Measurements from ENCODE around the gene MPP1. TPM values are rescaled to one million over a fixed set of nuclear protein-coding genes. Genes with fewer than 3 reads are reported as not detected.

Gene MPP1
- total and polyA plus RNA-seq, 2 of the 8 experiments (the other 6 are each of a cell fraction or from before 2014, with no cell fraction given) = 7.6 to 13.4 TPM

- H4K5ac ChIP-seq (ENCODE audit: insufficient read length, low read depth, low read length) = peak overlapping the region; percentile 21
- H3K4ac ChIP-seq (replicated peaks; ENCODE audit: insufficient read length, low read depth, low read length) = no peak overlapping the region
- no peaks in the 10 kb centered on the region for H3K79me2 ChIP-seq (ENCODE audit: control insufficient read depth in 1 of 2, insufficient read depth in 2 of 2, low read length in 2 of 2)
- H3K9me3 ChIP-seq (ENCODE audit: insufficient read depth in 2 of 2, low read depth in 1 of 2, low read length in 1 of 2) = peaks cover 0 to 4% of the 10 kb centered on the region in 2 experiments; a peak in 2 of 4 replicates
- no peak overlapping the region for H4K8ac ChIP-seq (ENCODE audit: extremely low read depth, insufficient read depth, low read length)
- H3K23me2 ChIP-seq (ENCODE audit: low read depth, low read length) = no peaks in the 10 kb centered on the region
- no peaks in the 10 kb centered on the region for H3K79me1 ChIP-seq (ENCODE audit: low read depth, low read length)
- H3K4me2 ChIP-seq (ENCODE audit: insufficient read depth in 1 of 2, low read depth in 2 of 2, low read length in 2 of 2) = peak overlapping the region; percentile 21 to 44; a peak in 3 of 4 replicates
- no peak overlapping the region for H2AK5ac ChIP-seq (ENCODE audit: low read depth, low read length)
- DNase-seq (ENCODE audit: low read depth in 1 of 2, low spot score in 2 of 2) (no peak), FAIRE-seq (peak; percentile 94)
- H2BK120ac ChIP-seq (replicated peaks; ENCODE audit: low read depth, low read length) = no peak overlapping the region
- no peak overlapping the region for H3K56ac ChIP-seq (replicated peaks; ENCODE audit: insufficient read length, low read depth, low read length)
- TF ChIP-seq, protein P1, sequence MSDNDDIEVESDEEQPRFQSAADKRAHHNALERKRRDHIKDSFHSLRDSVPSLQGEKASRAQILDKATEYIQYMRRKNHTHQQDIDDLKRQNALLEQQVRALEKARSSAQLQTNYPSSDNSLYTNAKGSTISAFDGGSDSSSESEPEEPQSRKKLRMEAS (IDR thresholded peaks at IDR 0.05) = peak; percentile 56
- TF ChIP-seq SIN3A (conservative IDR thresholded peaks at IDR 0.05 in 1 of 2, IDR thresholded peaks at IDR 0.05 in 1 of 2; ENCODE audit: low read depth in 1 of 2, low read length in 2 of 2) = no peak
- peak; percentile 33; the same call in 1 of the 2 replicates for TF ChIP-seq E2F6 (IDR thresholded peaks at IDR 0.05)
- no peak overlapping the region for H2BK12ac ChIP-seq (ENCODE audit: low read depth, low read length)
- ChIA-PET CTCF (ENCODE audit: partially characterized antibody) (no interaction called here), POLR2A (ENCODE audit: partially characterized antibody) (interaction anchor here (1.0 kb wide), 1 partner anchor 46 kb away, joined by 3 read pairs; no protein-coding TSS in a partner anchor)
- H3K4me1 ChIP-seq (replicated peaks in 1 of 4; ENCODE audit: control insufficient read depth in 3 of 4, insufficient read depth in 4 of 4, low read length in 3 of 4) = peaks cover 0 to 7% (median 3%) of the 10 kb centered on the region in 4 experiments; a peak in 3 of 7 replicates
- no peak overlapping the region for H2BK20ac ChIP-seq (ENCODE audit: low read length)
- H3K14ac ChIP-seq (ENCODE audit: insufficient read length) = no peak overlapping the region
- H2BK15ac ChIP-seq (ENCODE audit: low read length) = no peak overlapping the region
- H4K91ac ChIP-seq (replicated peaks; ENCODE audit: insufficient read length, low read length) = peak overlapping the region; percentile 74
- no peak overlapping the region for H2AFZ ChIP-seq (ENCODE audit: low read length)
- no peaks in the 10 kb centered on the region for H3K27me3 ChIP-seq (replicated peaks in 1 of 4; ENCODE audit: control insufficient read depth in 3 of 4, extremely low read depth in 1 of 4, insufficient read depth in 3 of 4, low read length in 3 of 4)
- H3K18ac ChIP-seq (ENCODE audit: extremely low read depth, low read length) = no peak overlapping the region
- H3K27ac ChIP-seq (ENCODE audit: low read depth, low read length) = no peak overlapping the region
- H3K36me3 ChIP-seq (ENCODE audit: control insufficient read depth in 2 of 4, insufficient read depth in 4 of 4, low read length in 3 of 4) = peaks cover 0 to 2% (median 0%) of the 10 kb centered on the region in 4 experiments; a peak in 1 of 8 replicates
- H2BK5ac ChIP-seq (ENCODE audit: low read depth, low read length) = peak overlapping the region; percentile 87; the same call in 1 of the 2 replicates
- H4K20me1 ChIP-seq (replicated peaks in 1 of 2; ENCODE audit: control insufficient read depth in 1 of 2, insufficient read depth in 2 of 2, low read length in 2 of 2) = no peaks in the 10 kb centered on the region
- no peak overlapping the region for H3K9ac ChIP-seq (replicated peaks in 1 of 4; ENCODE audit: extremely low read depth in 1 of 4, low read depth in 3 of 4, low read length in 3 of 4)
- no peak overlapping the region for H3K23ac ChIP-seq (ENCODE audit: insufficient read length)
- no peak overlapping the region for H3K4me3 ChIP-seq (ENCODE audit: extremely low read depth in 1 of 4, insufficient read depth in 2 of 4, low read depth in 3 of 4, low read length in 4 of 4)
- 64% methylated on average over 3 of the region's 3 CpGs; no CpG with 5 or more reads in 1 of the 2 experiments for WGBS, 2 experiments (ENCODE audit: extremely low coverage in 1 of 2, insufficient coverage in 1 of 2, insufficient read length in 1 of 2, insufficient replicate concordance in 2 of 2, low coverage in 1 of 2, low lambda C conversion rate in 2 of 2, missing lambda C conversion rate in 1 of 2)
Measured at GRCh38 chrX:154822029-154822428, 16.7 kb upstream of the MPP1 start.

All from H1 (cell line).